Choroid plexus epithelial cell (primary cell): ENCODE data around the gene CFAP99.

Experiments used
- DNase-seq: peaks from one replicate; pipeline ENCODE4 v3.0.0-alpha.2; 2010; ENCODE audit warnings: low read depth
- H3K4me3 ChIP-seq: 2 replicates; pipeline ENCODE4 v1.5.1; 2011; ENCODE audit warnings: low read depth, mild to moderate bottlenecking, control low read depth, low read length, moderate library complexity
- CTCF ChIP-seq: conservative IDR thresholded peaks from 2 replicates; pipeline ENCODE4 v1.5.1; 2011; ENCODE audit warnings: low read depth, mild to moderate bottlenecking, control low read depth, inconsistent platforms, low read length, moderate library complexity

The CFAP99 gene

GRCh38 chr4:2497931-2498330, 79.2 kb downstream of the CFAP99 start:
- no peak overlapping the region for H3K4me3 ChIP-seq
- no peak for DNase-seq
- no peak for TF ChIP-seq CTCF

GRCh38 chr4:2500547-2500946, 81.8 kb downstream of the CFAP99 start:
- no peak overlapping the region for H3K4me3 ChIP-seq
- no peak for TF ChIP-seq CTCF
- DNase-seq = no peak

GRCh38 chr4:2501034-2501594, 82.4 kb downstream of the CFAP99 start:
- no peak for DNase-seq
- TF ChIP-seq CTCF = no peak
- H3K4me3 ChIP-seq = no peak overlapping the region

- no peak for DNase-seq
- H3K4me3 ChIP-seq = no peak overlapping the region
- no peak for TF ChIP-seq CTCF
Measured at GRCh38 chr4:2503809-2504208, 85.1 kb downstream of the CFAP99 start.

- TF ChIP-seq CTCF = no peak
- no peak overlapping the region for H3K4me3 ChIP-seq
- no peak for DNase-seq
Measured at GRCh38 chr4:2507259-2507658, 88.5 kb downstream of the CFAP99 start.

- no peak for TF ChIP-seq CTCF
Measured at GRCh38 chr4:2507855-2508254, 89.1 kb downstream of the CFAP99 start.

More at GRCh38 chr4:2507855-2508254, 89.1 kb downstream of the CFAP99 start:
- no peak overlapping the region for H3K4me3 ChIP-seq
- no peak for DNase-seq
